Raji (cell line): ENCODE results near the gene PLPP1.

Experiments used
- POLR2A ChIP-seq: IDR thresholded peaks from 2 replicates; pipeline ENCODE4 v1.6.1; 2011; ENCODE audit warnings: low read depth, low read length, control low read depth; ENCODE audit not compliant: insufficient read depth

Gene PLPP1

GRCh38 chr5:55416306-55416705 lies 118.5 kb downstream of the PLPP1 start:
- no peak for TF ChIP-seq POLR2A

GRCh38 chr5:55415071-55415470 lies 119.7 kb downstream of the PLPP1 start:
- no peak for TF ChIP-seq POLR2A

- no peak for TF ChIP-seq POLR2A
These were observed 121.1 kb downstream of the PLPP1 start for GRCh38 chr5:55413644-55414043.

GRCh38 chr5:55411876-55412275 lies 122.9 kb downstream of the PLPP1 start:
- TF ChIP-seq POLR2A: no peak

GRCh38 chr5:55410845-55411244 lies 123.9 kb downstream of the PLPP1 start:
- TF ChIP-seq POLR2A: no peak

- no peak for TF ChIP-seq POLR2A
These were observed 125.0 kb downstream of the PLPP1 start for GRCh38 chr5:55409775-55410174.

GRCh38 chr5:55407984-55408383 lies 126.8 kb downstream of the PLPP1 start:
- no peak for TF ChIP-seq POLR2A

- TF ChIP-seq POLR2A: no peak
These were observed 127.6 kb downstream of the PLPP1 start for GRCh38 chr5:55407059-55407684.

GRCh38 chr5:55406292-55406691 lies 128.5 kb downstream of the PLPP1 start:
- no peak for TF ChIP-seq POLR2A

- no peak for TF ChIP-seq POLR2A
These were observed 132.6 kb downstream of the PLPP1 start for GRCh38 chr5:55402199-55402598.

- TF ChIP-seq POLR2A: no peak
These were observed 141.1 kb downstream of the PLPP1 start for GRCh38 chr5:55393501-55394175.

- TF ChIP-seq POLR2A: no peak
These were observed 142.1 kb downstream of the PLPP1 start for GRCh38 chr5:55392669-55393068.

- TF ChIP-seq POLR2A: no peak
These were observed 143.1 kb downstream of the PLPP1 start for GRCh38 chr5:55391707-55392106.

- TF ChIP-seq POLR2A: no peak
These were observed 146.9 kb downstream of the PLPP1 start for GRCh38 chr5:55387865-55388264.

- TF ChIP-seq POLR2A: no peak
These were observed 148.4 kb downstream of the PLPP1 start for GRCh38 chr5:55386356-55386755.

- TF ChIP-seq POLR2A: no peak
These were observed 148.9 kb downstream of the PLPP1 start for GRCh38 chr5:55385846-55386245.

GRCh38 chr5:55385227-55385626 lies 149.5 kb downstream of the PLPP1 start:
- no peak for TF ChIP-seq POLR2A

- no peak for TF ChIP-seq POLR2A
These were observed 150.7 kb downstream of the PLPP1 start for GRCh38 chr5:55384072-55384471.

- no peak for TF ChIP-seq POLR2A
These were observed 151.5 kb downstream of the PLPP1 start for GRCh38 chr5:55383254-55383653.
